Progenitor cell of endocrine pancreas (in vitro differentiated cells): ENCODE results near the gene LHX3. TPM values are rescaled to one million over a fixed set of nuclear protein-coding genes. Genes with fewer than 3 reads are reported as not detected.

ENCODE experiments used
- DNase-seq: peaks from one replicate; pipeline ENCODE4 v3.0.0; 2021; ENCODE audit warnings: low spot score; ENCODE audit not compliant: unreplicated experiment
- H3K27ac Mint-ChIP-seq: 2 replicates; pipeline ENCODE4 v1.8.0; 2021; ENCODE audit warnings: mild to moderate bottlenecking, moderate library complexity, mixed read lengths
- H3K27me3 Mint-ChIP-seq: 2 replicates; pipeline ENCODE4 v1.8.0; 2021; ENCODE audit warnings: mixed read lengths
- H3K36me3 Mint-ChIP-seq: 2 replicates; pipeline ENCODE4 v1.8.0; 2022; ENCODE audit warnings: mixed read lengths; ENCODE audit not compliant: insufficient read depth
- H3K4me1 Mint-ChIP-seq: 2 replicates; pipeline ENCODE4 v1.8.0; 2021; ENCODE audit warnings: low read depth, mixed read lengths
- H3K4me3 Mint-ChIP-seq: 2 replicates; pipeline ENCODE4 v1.8.0; 2021; ENCODE audit warnings: low read depth, mild to moderate bottlenecking, moderate library complexity, mixed read lengths
- H3K9me3 Mint-ChIP-seq: 2 replicates; pipeline ENCODE4 v1.8.0; 2021; ENCODE audit warnings: low read depth, mixed read lengths
- CTCF ChIP-seq: fragments of 200-600 bp; sonication (generic); IDR thresholded peaks from one replicate; pipeline ENCODE4 v1.5.0; 2021; ENCODE audit warnings: antibody characterized with exemption, mild to moderate bottlenecking; ENCODE audit not compliant: unreplicated experiment
- total RNA-seq: library from RNA; stranded (reverse); gene quantifications from 2 replicates; pipeline ENCODE4 v1.2.1, GENCODE V29; 2021

Gene LHX3
- total RNA-seq, 1 donor from 2014 or later = not detected

GRCh38 chr9:136200424-136200823, 4.5 kb downstream of the LHX3 start:
- no peak for DNase-seq
- H3K36me3 Mint-ChIP-seq = no peaks in the 10 kb centered on the region
- H3K4me1 Mint-ChIP-seq = no peaks in the 10 kb centered on the region
- no peak overlapping the region for H3K27ac Mint-ChIP-seq
- no peak overlapping the region for H3K4me3 Mint-ChIP-seq
- peaks cover 56% of the 10 kb centered on the region for H3K27me3 Mint-ChIP-seq
- H3K9me3 Mint-ChIP-seq = no peaks in the 10 kb centered on the region
- no peak for TF ChIP-seq CTCF

GRCh38 chr9:136199391-136200288, 5.3 kb downstream of the LHX3 start:
- DNase-seq = no peak
- Mint-ChIP-seq H3K9me3 (no peaks in the 10 kb centered on the region), H3K36me3 (no peaks in the 10 kb centered on the region), H3K4me3 (no peak overlapping the region), H3K27me3 (peaks cover 62% of the 10 kb centered on the region), H3K27ac (no peak overlapping the region), H3K4me1 (no peaks in the 10 kb centered on the region)
- no peak for TF ChIP-seq CTCF

GRCh38 chr9:136198605-136199083, 6.3 kb downstream of the LHX3 start:
- Mint-ChIP-seq H3K27me3 (peaks cover 57% of the 10 kb centered on the region), H3K27ac (no peak overlapping the region), H3K36me3 (no peaks in the 10 kb centered on the region), H3K4me3 (no peak overlapping the region), H3K4me1 (no peaks in the 10 kb centered on the region), H3K9me3 (no peaks in the 10 kb centered on the region)
- TF ChIP-seq CTCF = no peak
- no peak for DNase-seq

GRCh38 chr9:136197930-136198604, 6.9 kb downstream of the LHX3 start:
- H3K36me3 Mint-ChIP-seq = no peaks in the 10 kb centered on the region
- H3K4me1 Mint-ChIP-seq = no peaks in the 10 kb centered on the region
- H3K9me3 Mint-ChIP-seq = no peaks in the 10 kb centered on the region
- peaks cover 53% of the 10 kb centered on the region for H3K27me3 Mint-ChIP-seq
- no peak for DNase-seq
- H3K27ac Mint-ChIP-seq = no peak overlapping the region
- H3K4me3 Mint-ChIP-seq = no peak overlapping the region
- TF ChIP-seq CTCF = no peak

- no peaks in the 10 kb centered on the region for H3K4me1 Mint-ChIP-seq
- no peaks in the 10 kb centered on the region for H3K9me3 Mint-ChIP-seq
- no peak overlapping the region for H3K27ac Mint-ChIP-seq
- H3K36me3 Mint-ChIP-seq = no peaks in the 10 kb centered on the region
- H3K27me3 Mint-ChIP-seq = peaks cover 54% of the 10 kb centered on the region
- TF ChIP-seq CTCF = no peak
- no peak for DNase-seq
- no peak overlapping the region for H3K4me3 Mint-ChIP-seq
These were observed 7.6 kb downstream of the LHX3 start for GRCh38 chr9:136197084-136197875.
